WTC11 (cell line): ENCODE results near the gene SCAF8.

Experiments used
- CREB1 ChIP-seq: sonication (generic); formaldehyde crosslinking; IDR thresholded peaks from 2 replicates; pipeline ENCODE4 v1.8.0; 2023; ENCODE audit warnings: mild to moderate bottlenecking, missing genetic modification reagents
- NR3C1 ChIP-seq: sonication (generic); formaldehyde crosslinking; conservative IDR thresholded peaks from 2 replicates; pipeline ENCODE4 v1.8.1; 2023; ENCODE audit warnings: low read depth, mild to moderate bottlenecking, missing genetic modification reagents
- ZNF263 ChIP-seq: sonication (generic); formaldehyde crosslinking; IDR thresholded peaks from 2 replicates; pipeline ENCODE4 v1.8.1; 2022; ENCODE audit warnings: low read depth, mild to moderate bottlenecking, moderate library complexity, missing genetic modification reagents
- TF ChIP-seq, protein P1 (sequence below): fragments of 200-600 bp; IDR thresholded peaks from 2 replicates; pipeline ENCODE4 v1.8.0; 2022; ENCODE audit warnings: antibody characterized with exemption
- TF ChIP-seq, protein P2 (sequence below): sonication (generic); formaldehyde crosslinking; conservative IDR thresholded peaks from 2 replicates; pipeline ENCODE4 v1.8.1; 2022; ENCODE audit warnings: mild to moderate bottlenecking, missing genetic modification reagents
- TF ChIP-seq, protein P3 (sequence below): sonication (generic); formaldehyde crosslinking; IDR thresholded peaks from 2 replicates; pipeline ENCODE4 v1.8.0; 2023; ENCODE audit warnings: mild to moderate bottlenecking, missing genetic modification reagents

DNA sequence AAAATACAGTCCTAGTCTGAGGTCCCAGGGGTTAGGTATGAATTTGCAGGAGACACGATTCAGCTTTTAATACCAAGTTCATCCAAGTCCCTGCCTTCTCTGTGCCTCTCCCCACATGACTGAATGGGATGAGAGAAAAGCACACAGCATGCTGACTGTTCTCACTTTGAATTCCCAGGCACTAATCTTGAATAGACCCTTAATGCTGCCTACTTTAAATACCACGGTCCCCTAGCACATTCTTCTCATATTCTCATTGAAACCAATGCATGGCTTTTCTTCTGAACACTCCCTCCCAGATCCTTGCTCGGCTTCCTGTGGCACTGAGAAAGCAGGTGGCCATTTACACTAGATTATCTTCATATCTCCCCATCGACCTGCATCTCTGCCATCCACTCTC lies 30.1 kb upstream of the SCAF8 start:
- TF ChIP-seq, protein P1, sequence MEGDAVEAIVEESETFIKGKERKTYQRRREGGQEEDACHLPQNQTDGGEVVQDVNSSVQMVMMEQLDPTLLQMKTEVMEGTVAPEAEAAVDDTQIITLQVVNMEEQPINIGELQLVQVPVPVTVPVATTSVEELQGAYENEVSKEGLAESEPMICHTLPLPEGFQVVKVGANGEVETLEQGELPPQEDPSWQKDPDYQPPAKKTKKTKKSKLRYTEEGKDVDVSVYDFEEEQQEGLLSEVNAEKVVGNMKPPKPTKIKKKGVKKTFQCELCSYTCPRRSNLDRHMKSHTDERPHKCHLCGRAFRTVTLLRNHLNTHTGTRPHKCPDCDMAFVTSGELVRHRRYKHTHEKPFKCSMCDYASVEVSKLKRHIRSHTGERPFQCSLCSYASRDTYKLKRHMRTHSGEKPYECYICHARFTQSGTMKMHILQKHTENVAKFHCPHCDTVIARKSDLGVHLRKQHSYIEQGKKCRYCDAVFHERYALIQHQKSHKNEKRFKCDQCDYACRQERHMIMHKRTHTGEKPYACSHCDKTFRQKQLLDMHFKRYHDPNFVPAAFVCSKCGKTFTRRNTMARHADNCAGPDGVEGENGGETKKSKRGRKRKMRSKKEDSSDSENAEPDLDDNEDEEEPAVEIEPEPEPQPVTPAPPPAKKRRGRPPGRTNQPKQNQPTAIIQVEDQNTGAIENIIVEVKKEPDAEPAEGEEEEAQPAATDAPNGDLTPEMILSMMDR, result no peak
- no peak for TF ChIP-seq ZNF263
- TF ChIP-seq, protein P2, sequence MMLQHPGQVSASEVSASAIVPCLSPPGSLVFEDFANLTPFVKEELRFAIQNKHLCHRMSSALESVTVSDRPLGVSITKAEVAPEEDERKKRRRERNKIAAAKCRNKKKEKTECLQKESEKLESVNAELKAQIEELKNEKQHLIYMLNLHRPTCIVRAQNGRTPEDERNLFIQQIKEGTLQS (CRISPR knock-in tag), result no peak
- no peak for TF ChIP-seq CREB1 (CRISPR knock-in tag)
- TF ChIP-seq NR3C1 (CRISPR knock-in tag), result no peak
- TF ChIP-seq, protein P3, sequence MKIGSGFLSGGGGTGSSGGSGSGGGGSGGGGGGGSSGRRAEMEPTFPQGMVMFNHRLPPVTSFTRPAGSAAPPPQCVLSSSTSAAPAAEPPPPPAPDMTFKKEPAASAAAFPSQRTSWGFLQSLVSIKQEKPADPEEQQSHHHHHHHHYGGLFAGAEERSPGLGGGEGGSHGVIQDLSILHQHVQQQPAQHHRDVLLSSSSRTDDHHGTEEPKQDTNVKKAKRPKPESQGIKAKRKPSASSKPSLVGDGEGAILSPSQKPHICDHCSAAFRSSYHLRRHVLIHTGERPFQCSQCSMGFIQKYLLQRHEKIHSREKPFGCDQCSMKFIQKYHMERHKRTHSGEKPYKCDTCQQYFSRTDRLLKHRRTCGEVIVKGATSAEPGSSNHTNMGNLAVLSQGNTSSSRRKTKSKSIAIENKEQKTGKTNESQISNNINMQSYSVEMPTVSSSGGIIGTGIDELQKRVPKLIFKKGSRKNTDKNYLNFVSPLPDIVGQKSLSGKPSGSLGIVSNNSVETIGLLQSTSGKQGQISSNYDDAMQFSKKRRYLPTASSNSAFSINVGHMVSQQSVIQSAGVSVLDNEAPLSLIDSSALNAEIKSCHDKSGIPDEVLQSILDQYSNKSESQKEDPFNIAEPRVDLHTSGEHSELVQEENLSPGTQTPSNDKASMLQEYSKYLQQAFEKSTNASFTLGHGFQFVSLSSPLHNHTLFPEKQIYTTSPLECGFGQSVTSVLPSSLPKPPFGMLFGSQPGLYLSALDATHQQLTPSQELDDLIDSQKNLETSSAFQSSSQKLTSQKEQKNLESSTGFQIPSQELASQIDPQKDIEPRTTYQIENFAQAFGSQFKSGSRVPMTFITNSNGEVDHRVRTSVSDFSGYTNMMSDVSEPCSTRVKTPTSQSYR (CRISPR knock-in tag), result no peak
